ENCODE measurements around the gene DAB2.

- TF ChIP-seq EZH2phosphoT487 (IDR thresholded peaks at IDR 0.05; ENCODE audit: borderline replicate concordance, low read depth, low read length) = no peak
- no peak for TF ChIP-seq CTCF (conservative IDR thresholded peaks at IDR 0.05; ENCODE audit: low read length)
These were observed 53.5 kb downstream of the DAB2 start for GRCh38 chr5:39371367-39371635.
